B cell (primary cell): ENCODE measurements around the gene ADAM23. TPM values are rescaled to one million over a fixed set of nuclear protein-coding genes. Genes with fewer than 3 reads are reported as not detected.

Experiments used
- ATAC-seq: fragments of 200-7000 bp; cut with Tn5 transposase; one replicate; pipeline ENCODE4 v1.10.0; 2021; ENCODE audit warnings: low read depth, mild to moderate bottlenecking, moderate number of reproducible peaks, moderate library complexity
- CTCF ChIA-PET: fragments of 350-600 bp; sonication (Branson Sonifier 250); formaldehyde crosslinking; loops from one replicate; lab custom pipeline; 2021; ENCODE audit warnings: antibody characterized with exemption, inconsistent platforms; lab: Charles Lee
- POLR2A ChIA-PET: fragments of 350-600 bp; sonication (Branson Sonifier 250); formaldehyde crosslinking; loops from one replicate; lab custom pipeline; 2021; ENCODE audit warnings: antibody characterized with exemption; lab: Charles Lee
- DNase-seq: peaks from one replicate; pipeline ENCODE4 v3.0.0; 2013
- H2AFZ ChIP-seq: 2 replicates; pipeline ENCODE4 v1.6.1; 2012; ENCODE audit warnings: mild to moderate bottlenecking, low read depth, low read length; ENCODE audit not compliant: insufficient read depth, poor library complexity, severe bottlenecking
- H3K27ac ChIP-seq, 2 donors: 1 replicate in 1 of 2; 2 replicates in 1 of 2; pipeline ENCODE4 v1.5.1; 2012 to 2013; ENCODE audit warnings: low read length in 2 of 2, mild to moderate bottlenecking in 2 of 2, moderate library complexity in 1 of 2
- H3K27me3 ChIP-seq, 4 experiments: fragments of 200-600 bp in 1 of 4; sonication (generic) in 1 of 4; replicated peaks in 1 of 4; 1 replicate in 2 of 4; 2 replicates in 2 of 4; pipeline versions ENCODE4 v1.6.1 to v1.7.0; 2013 to 2016; ENCODE audit warnings: low read length in 3 of 4, mild to moderate bottlenecking in 2 of 4, mixed read lengths in 1 of 4, moderate library complexity in 1 of 4; ENCODE audit not compliant: insufficient read depth in 4 of 4, control insufficient read depth in 3 of 4; ENCODE audit errors: control extremely low read depth in 1 of 4
- H3K36me3 ChIP-seq, 2 experiments: replicated peaks in 1 of 2; 1 replicate in 1 of 2; 2 replicates in 1 of 2; pipeline versions ENCODE4 v1.6.1 to v1.7.1; 2013; ENCODE audit warnings: low read length in 1 of 2; ENCODE audit not compliant: insufficient read depth in 2 of 2, control insufficient read depth in 1 of 2; ENCODE audit errors: control extremely low read depth in 1 of 2, extremely low read depth in 1 of 2
- H3K4me1 ChIP-seq, 2 donors: fragments of 200-600 bp in 1 of 2; sonication (generic) in 1 of 2; 1 replicate in 1 of 2; 2 replicates in 1 of 2; pipeline versions ENCODE4 v1.5.1 to v1.6.1; 2013 to 2017; ENCODE audit warnings: low read length in 2 of 2; ENCODE audit not compliant: control insufficient read depth in 2 of 2, insufficient read depth in 2 of 2
- H3K4me2 ChIP-seq: replicated peaks from 2 replicates; pipeline ENCODE3; 2012; ENCODE audit warnings: mild to moderate bottlenecking, low read depth, low read length; ENCODE audit not compliant: poor library complexity, severe bottlenecking
- H3K4me3 ChIP-seq, 5 experiments: fragments of 200-600 bp in 1 of 5; sonication (generic) in 1 of 5; 1 replicate in 3 of 5; 2 replicates in 2 of 5; pipeline versions ENCODE4 v1.5.1 to v1.7.0; 2011 to 2016; ENCODE audit warnings: low read length in 4 of 5, mild to moderate bottlenecking in 4 of 5, low read depth in 2 of 5, control low read depth in 1 of 5, moderate library complexity in 1 of 5; ENCODE audit not compliant: insufficient read depth in 1 of 5; ENCODE audit errors: control extremely low read depth in 1 of 5, extremely low read depth in 1 of 5
- H3K79me2 ChIP-seq: fragments of 200-600 bp; sonication (generic); one replicate; pipeline ENCODE4 v1.6.0; 2016; ENCODE audit warnings: low read length; ENCODE audit not compliant: control insufficient read depth, insufficient read depth
- H3K9ac ChIP-seq: fragments of 200-600 bp; sonication (generic); 2 replicates; pipeline ENCODE4 v1.6.1; 2017; ENCODE audit warnings: mild to moderate bottlenecking, low read length, moderate library complexity
- H3K9me3 ChIP-seq, 3 donors: one replicate each; pipeline versions ENCODE4 v1.6.1 to v1.7.1; 2013; ENCODE audit warnings: low read length in 2 of 3; ENCODE audit not compliant: control insufficient read depth in 2 of 3, insufficient read depth in 1 of 3; ENCODE audit errors: control extremely low read depth in 1 of 3
- H4K20me1 ChIP-seq: 2 replicates; pipeline ENCODE4 v1.6.0; 2012; ENCODE audit warnings: mild to moderate bottlenecking, low read length; ENCODE audit not compliant: insufficient read depth, control insufficient read depth, poor library complexity, severe bottlenecking
- H3K27ac Mint-ChIP-seq: one replicate; pipeline ENCODE4 v1.8.0; 2021; ENCODE audit warnings: mixed read lengths
- H3K27me3 Mint-ChIP-seq: one replicate; pipeline ENCODE4 v1.8.0; 2021; ENCODE audit warnings: mixed read lengths
- H3K4me1 Mint-ChIP-seq: one replicate; pipeline ENCODE4 v1.8.0; 2021; ENCODE audit warnings: mixed read lengths
- H3K4me3 Mint-ChIP-seq: one replicate; pipeline ENCODE4 v1.8.0; 2021; ENCODE audit warnings: mixed read lengths
- H3K9me3 Mint-ChIP-seq: one replicate; pipeline ENCODE4 v1.8.0; 2022; ENCODE audit warnings: mixed read lengths; ENCODE audit not compliant: insufficient read depth
- EZH2 ChIP-seq: IDR thresholded peaks from 2 replicates; pipeline ENCODE4 v1.6.1; 2012; ENCODE audit warnings: borderline replicate concordance, low read depth, mild to moderate bottlenecking, moderate library complexity, low read length; ENCODE audit not compliant: insufficient read depth, poor library complexity, severe bottlenecking
- WGBS: methylation state at CpG from one replicate; pipeline ENCODE4 v1.1.5; 2013; ENCODE audit warnings: missing lambda C conversion rate; ENCODE audit not compliant: insufficient coverage; 5-methylcytosine and 5-hydroxymethylcytosine counted together
- intact Hi-C: fragments of 100-400 bp; cut with micrococcal nuclease; formaldehyde crosslinking; loops from one replicate; pipeline ENCODE4 v1.10.0; 2022
- polyA plus RNA-seq: library from polyadenylated mRNA; depleted of rRNA; stranded (reverse); fragments of >200 nt; gene quantifications from 2 replicates; pipeline ENCODE4 v1.2.3, GENCODE V29; 2012
- total RNA-seq, 2 donors: library from RNA; stranded (reverse); fragments of 120-200 nt in 1 of 2; gene quantifications; 1 replicate in 1 of 2; 2 replicates in 1 of 2; pipeline versions ENCODE4 v1.2.3 to v1.2.4, GENCODE V29; 2013 to 2022
- TF ChIP-seq, protein P1 (sequence below): fragments of 200-600 bp; IDR thresholded peaks from one replicate; pipeline ENCODE4 v1.8.0; 2022; ENCODE audit warnings: antibody characterized with exemption, mild to moderate bottlenecking

Gene ADAM23
- total and polyA plus RNA-seq, 2 donors (not counting 1 experiment from before 2014, with no cell fraction given): 0.78 to 1.7 TPM

- no peak overlapping the region for H3K27ac Mint-ChIP-seq
- no peak for ATAC-seq
These were observed 171.5 kb downstream of the ADAM23 start for GRCh38 chr2:206614811-206615210.

GRCh38 chr2:206615417-206616089 is 172.2 kb downstream of the ADAM23 start:
- no peak for ATAC-seq
- 100% methylated on average over 2 of the region's 7 CpGs for WGBS
- Histone ChIP-seq H3K4me2 (no peak overlapping the region), H3K4me3 (no peak overlapping the region), H3K79me2 (no peaks in the 10 kb centered on the region), H3K9ac (no peak overlapping the region), H4K20me1 (no peaks in the 10 kb centered on the region), H2AFZ (no peak overlapping the region), H3K27me3 (no peaks in the 10 kb centered on the region), H3K4me1 (no peaks in the 10 kb centered on the region), H3K36me3 (no peaks in the 10 kb centered on the region), H3K9me3 (no peaks in the 10 kb centered on the region), H3K27ac (no peak overlapping the region)
- no peaks in the 10 kb centered on the region for H3K9me3 Mint-ChIP-seq
- no peak overlapping the region for H3K27ac Mint-ChIP-seq
- POLR2A ChIA-PET: no interaction called here
- DNase-seq: no peak
- H3K4me1 Mint-ChIP-seq: no peaks in the 10 kb centered on the region
- H3K27me3 Mint-ChIP-seq: no peaks in the 10 kb centered on the region
- no peak overlapping the region for H3K4me3 Mint-ChIP-seq
- intact Hi-C loops: no loop called here
- TF ChIP-seq, protein P1, sequence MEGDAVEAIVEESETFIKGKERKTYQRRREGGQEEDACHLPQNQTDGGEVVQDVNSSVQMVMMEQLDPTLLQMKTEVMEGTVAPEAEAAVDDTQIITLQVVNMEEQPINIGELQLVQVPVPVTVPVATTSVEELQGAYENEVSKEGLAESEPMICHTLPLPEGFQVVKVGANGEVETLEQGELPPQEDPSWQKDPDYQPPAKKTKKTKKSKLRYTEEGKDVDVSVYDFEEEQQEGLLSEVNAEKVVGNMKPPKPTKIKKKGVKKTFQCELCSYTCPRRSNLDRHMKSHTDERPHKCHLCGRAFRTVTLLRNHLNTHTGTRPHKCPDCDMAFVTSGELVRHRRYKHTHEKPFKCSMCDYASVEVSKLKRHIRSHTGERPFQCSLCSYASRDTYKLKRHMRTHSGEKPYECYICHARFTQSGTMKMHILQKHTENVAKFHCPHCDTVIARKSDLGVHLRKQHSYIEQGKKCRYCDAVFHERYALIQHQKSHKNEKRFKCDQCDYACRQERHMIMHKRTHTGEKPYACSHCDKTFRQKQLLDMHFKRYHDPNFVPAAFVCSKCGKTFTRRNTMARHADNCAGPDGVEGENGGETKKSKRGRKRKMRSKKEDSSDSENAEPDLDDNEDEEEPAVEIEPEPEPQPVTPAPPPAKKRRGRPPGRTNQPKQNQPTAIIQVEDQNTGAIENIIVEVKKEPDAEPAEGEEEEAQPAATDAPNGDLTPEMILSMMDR: no peak
- TF ChIP-seq EZH2: no peak
- CTCF ChIA-PET: no interaction called here

More at GRCh38 chr2:206614811-206615210, 171.5 kb downstream of the ADAM23 start:
- TF ChIP-seq, protein P1: no peak
- TF ChIP-seq EZH2: no peak
- no peak overlapping the region for H3K27ac ChIP-seq
- H3K4me3 Mint-ChIP-seq: no peak overlapping the region
- H2AFZ ChIP-seq: no peak overlapping the region
- H3K27me3 Mint-ChIP-seq: no peaks in the 10 kb centered on the region
- no peaks in the 10 kb centered on the region for H3K27me3 ChIP-seq
- H3K4me3 ChIP-seq: no peak overlapping the region
- H3K9me3 ChIP-seq: no peaks in the 10 kb centered on the region
- H3K36me3 ChIP-seq: no peaks in the 10 kb centered on the region
- POLR2A ChIA-PET: no interaction called here
- intact Hi-C loops: no loop called here
- H3K4me2 ChIP-seq: no peak overlapping the region
- H4K20me1 ChIP-seq: no peaks in the 10 kb centered on the region
- H3K4me1 Mint-ChIP-seq: no peaks in the 10 kb centered on the region
- H3K4me1 ChIP-seq: no peaks in the 10 kb centered on the region
- no peaks in the 10 kb centered on the region for H3K9me3 Mint-ChIP-seq
- no peak overlapping the region for H3K9ac ChIP-seq
- WGBS: 79% methylated on average over 6 of the region's 6 CpGs
- CTCF ChIA-PET: no interaction called here
- no peak for DNase-seq
- H3K79me2 ChIP-seq: no peaks in the 10 kb centered on the region
